PC-3 (cell line): ENCODE results near the gene ADAMTSL1. TPM values are rescaled to one million over a fixed set of nuclear protein-coding genes. Genes with fewer than 3 reads are reported as not detected.

Experiments used
- ATAC-seq: fragments of 200-7000 bp; cut with Tn5 transposase; 2 replicates; pipeline ENCODE4 v1.9.1; 2020; ENCODE audit warnings: mild to moderate bottlenecking, moderate library complexity
- BruUV-seq: library from RNA; stranded (reverse); fragments of 400-500 nt; replicated peaks from 2 replicates; lab custom pipeline; 2021; lab: Mats Ljungman, UMichigan
- CTCF ChIA-PET: fragments of 300-600 bp; sonication (Branson Sonifier 250); formaldehyde crosslinking; loops from one replicate; lab custom pipeline; 2022; ENCODE audit warnings: antibody characterized with exemption; lab: Charles Lee
- POLR2A ChIA-PET: fragments of 300-600 bp; sonication (Branson Sonifier 250); formaldehyde crosslinking; loops from one replicate; lab custom pipeline; 2022; ENCODE audit warnings: antibody characterized with exemption; ENCODE audit not compliant: unreplicated experiment; lab: Charles Lee
- DNase-seq: peaks from one replicate; pipeline ENCODE4 v3.0.0-alpha.2; 2015
- H2AFZ ChIP-seq: fragments of 300-600 bp; sonication (generic); 2 replicates; pipeline ENCODE4 v1.6.0; 2016; ENCODE audit warnings: antibody characterized with exemption, low read length
- H3F3A ChIP-seq: fragments of 300-600 bp; sonication (generic); one replicate; pipeline ENCODE4 v1.6.0; 2017; ENCODE audit warnings: antibody characterized with exemption, low read length, control low read depth, mild to moderate bottlenecking; ENCODE audit not compliant: unreplicated experiment
- H3K27ac ChIP-seq: fragments of 300-600 bp; sonication (generic); 2 replicates; pipeline ENCODE4 v1.5.1; 2016; ENCODE audit warnings: mild to moderate bottlenecking, low read length
- H3K27me3 ChIP-seq: fragments of 300-600 bp; sonication (generic); 2 replicates; pipeline ENCODE4 v1.6.1; 2016; ENCODE audit warnings: low read length, mixed read lengths
- H3K36me3 ChIP-seq: fragments of 300-600 bp; sonication (generic); 2 replicates; pipeline ENCODE4 v1.6.1; 2016; ENCODE audit warnings: low read depth, mixed run types, low read length, mixed read lengths
- H3K4me1 ChIP-seq: fragments of 300-600 bp; sonication (generic); 2 replicates; pipeline ENCODE4 v1.5.1; 2016; ENCODE audit warnings: low read length; ENCODE audit not compliant: insufficient read depth
- H3K4me2 ChIP-seq: fragments of 300-600 bp; sonication (generic); 2 replicates; pipeline ENCODE4 v1.6.0; 2016; ENCODE audit warnings: low read length
- H3K4me3 ChIP-seq: fragments of 300-600 bp; sonication (generic); 2 replicates; pipeline ENCODE4 v1.5.1; 2016; ENCODE audit warnings: mild to moderate bottlenecking, low read length, mixed read lengths
- H3K79me2 ChIP-seq: fragments of 300-600 bp; sonication (generic); 2 replicates; pipeline ENCODE4 v1.6.1; 2017; ENCODE audit warnings: low read length, mixed read lengths
- H3K9ac ChIP-seq: fragments of 300-600 bp; sonication (generic); 2 replicates; pipeline ENCODE4 v1.6.0; 2016; ENCODE audit warnings: mild to moderate bottlenecking, low read length
- H3K9me2 ChIP-seq: fragments of 300-600 bp; sonication (generic); replicated peaks from 2 replicates; pipeline ENCODE4 v1.6.1; 2016; ENCODE audit warnings: mixed run types, low read length, mixed read lengths
- H3K9me3 ChIP-seq: fragments of 300-600 bp; sonication (generic); 2 replicates; pipeline ENCODE4 v1.6.1; 2016; ENCODE audit warnings: low read length, mixed read lengths
- H4K20me1 ChIP-seq: fragments of 300-600 bp; sonication (generic); 2 replicates; pipeline ENCODE4 v1.6.1; 2016; ENCODE audit warnings: low read length, mixed read lengths
- EZH2 ChIP-seq: fragments of 300-600 bp; sonication (generic); IDR thresholded peaks from one replicate; pipeline ENCODE4 v1.6.1; 2017; ENCODE audit warnings: antibody characterized with exemption, mild to moderate bottlenecking, low read length; ENCODE audit not compliant: unreplicated experiment
- EZH2phosphoT487 ChIP-seq: fragments of 300-600 bp; sonication (generic); IDR thresholded peaks from 2 replicates; pipeline ENCODE4 v1.6.1; 2018; ENCODE audit warnings: mild to moderate bottlenecking, antibody characterized with exemption, low read length, borderline replicate concordance
- intact Hi-C: fragments of 100-400 bp; cut with micrococcal nuclease; formaldehyde crosslinking; loops from 2 replicates; pipeline ENCODE4 v1.9.0; 2023
- total RNA-seq: library from RNA; depleted of rRNA; stranded (reverse); fragments of >200 nt; gene quantifications from 2 replicates; pipeline ENCODE4 v1.2.3, GENCODE V29; 2014
- TF ChIP-seq, protein P1 (sequence below): fragments of 300-600 bp; sonication (generic); conservative IDR thresholded peaks from 2 replicates; pipeline ENCODE4 v1.5.1; 2017; ENCODE audit warnings: antibody characterized with exemption, low read depth, mild to moderate bottlenecking, low read length

ADAMTSL1 gene
- total RNA-seq, 1 experiment from 2014 or later = 0.26 TPM

DNA sequence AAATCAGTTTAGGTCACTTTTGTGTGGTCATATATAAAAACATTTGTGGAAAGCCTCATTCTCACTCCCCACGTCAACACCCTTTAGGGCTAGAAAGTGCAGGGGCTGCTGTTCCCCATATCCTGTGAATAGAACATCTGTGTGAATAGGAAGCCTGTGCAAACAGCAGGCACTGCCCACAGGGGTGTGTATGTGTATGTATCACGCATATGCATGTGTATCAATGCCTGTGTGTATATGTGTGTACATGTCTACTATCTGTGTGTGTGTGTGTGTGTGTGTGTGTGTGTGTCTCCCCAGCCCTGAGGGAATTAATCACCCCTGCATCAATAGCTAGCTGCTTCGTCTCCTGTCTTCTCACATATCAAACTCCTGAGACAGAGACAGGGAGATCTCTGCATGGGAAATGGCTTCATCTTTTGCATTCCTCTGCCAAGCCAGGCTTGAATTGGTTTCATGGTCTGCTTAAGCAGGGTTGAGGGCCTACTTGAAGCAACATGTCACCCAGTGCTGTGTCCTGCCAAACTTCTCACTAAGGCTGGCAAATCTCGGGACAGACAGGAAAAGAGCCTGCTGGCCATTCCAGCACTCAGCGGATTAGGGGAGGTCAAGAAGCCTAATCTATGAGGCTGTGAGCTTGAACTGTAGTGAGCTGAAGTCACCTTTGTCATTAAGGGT lies 265.8 kb downstream of the ADAMTSL1 start:
- no peak overlapping the region for H2AFZ ChIP-seq
- H3K9me2 ChIP-seq = no peaks in the 10 kb centered on the region
- no peak overlapping the region for H3K4me2 ChIP-seq
- TF ChIP-seq, protein P1, sequence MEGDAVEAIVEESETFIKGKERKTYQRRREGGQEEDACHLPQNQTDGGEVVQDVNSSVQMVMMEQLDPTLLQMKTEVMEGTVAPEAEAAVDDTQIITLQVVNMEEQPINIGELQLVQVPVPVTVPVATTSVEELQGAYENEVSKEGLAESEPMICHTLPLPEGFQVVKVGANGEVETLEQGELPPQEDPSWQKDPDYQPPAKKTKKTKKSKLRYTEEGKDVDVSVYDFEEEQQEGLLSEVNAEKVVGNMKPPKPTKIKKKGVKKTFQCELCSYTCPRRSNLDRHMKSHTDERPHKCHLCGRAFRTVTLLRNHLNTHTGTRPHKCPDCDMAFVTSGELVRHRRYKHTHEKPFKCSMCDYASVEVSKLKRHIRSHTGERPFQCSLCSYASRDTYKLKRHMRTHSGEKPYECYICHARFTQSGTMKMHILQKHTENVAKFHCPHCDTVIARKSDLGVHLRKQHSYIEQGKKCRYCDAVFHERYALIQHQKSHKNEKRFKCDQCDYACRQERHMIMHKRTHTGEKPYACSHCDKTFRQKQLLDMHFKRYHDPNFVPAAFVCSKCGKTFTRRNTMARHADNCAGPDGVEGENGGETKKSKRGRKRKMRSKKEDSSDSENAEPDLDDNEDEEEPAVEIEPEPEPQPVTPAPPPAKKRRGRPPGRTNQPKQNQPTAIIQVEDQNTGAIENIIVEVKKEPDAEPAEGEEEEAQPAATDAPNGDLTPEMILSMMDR = no peak
- no peak for TF ChIP-seq EZH2phosphoT487
- TF ChIP-seq EZH2 = no peak
- ChIA-PET CTCF (no interaction called here), POLR2A (no interaction called here)
- H3K9me3 ChIP-seq = no peaks in the 10 kb centered on the region
- DNase-seq (no peak), ATAC-seq (no peak)
- no peaks in the 10 kb centered on the region for H3F3A ChIP-seq
- H3K27me3 ChIP-seq = no peaks in the 10 kb centered on the region
- H3K79me2 ChIP-seq = no peaks in the 10 kb centered on the region
- no peaks in the 10 kb centered on the region for H3K36me3 ChIP-seq
- intact Hi-C loops = no loop called here
- no peaks in the 10 kb centered on the region for H3K4me1 ChIP-seq
- H3K9ac ChIP-seq = no peak overlapping the region
- H3K4me3 ChIP-seq = no peak overlapping the region
- no peaks in the 10 kb centered on the region for H4K20me1 ChIP-seq
- H3K27ac ChIP-seq = no peak overlapping the region
- BruUV-seq = no TSS peak

DNA sequence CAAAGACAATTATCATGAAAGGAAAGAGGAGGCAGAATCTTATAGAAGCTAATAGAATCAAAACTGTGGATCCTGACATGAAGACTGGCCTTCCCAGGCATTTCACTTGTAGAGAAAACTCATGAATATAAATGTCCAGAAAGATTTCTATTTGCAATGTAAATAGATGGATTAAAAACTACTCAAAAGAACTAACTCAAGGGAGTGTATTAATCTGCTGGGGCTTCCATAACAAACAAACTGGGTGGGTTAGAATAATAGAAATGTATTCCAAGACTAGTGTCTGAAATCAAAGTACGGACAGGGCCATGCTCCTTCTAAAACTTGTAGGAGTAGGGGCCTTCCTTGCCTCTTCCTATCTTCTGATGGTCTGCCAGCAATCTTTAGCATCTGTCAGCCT lies 267.4 kb downstream of the ADAMTSL1 start:
- no TSS peak for BruUV-seq

DNA sequence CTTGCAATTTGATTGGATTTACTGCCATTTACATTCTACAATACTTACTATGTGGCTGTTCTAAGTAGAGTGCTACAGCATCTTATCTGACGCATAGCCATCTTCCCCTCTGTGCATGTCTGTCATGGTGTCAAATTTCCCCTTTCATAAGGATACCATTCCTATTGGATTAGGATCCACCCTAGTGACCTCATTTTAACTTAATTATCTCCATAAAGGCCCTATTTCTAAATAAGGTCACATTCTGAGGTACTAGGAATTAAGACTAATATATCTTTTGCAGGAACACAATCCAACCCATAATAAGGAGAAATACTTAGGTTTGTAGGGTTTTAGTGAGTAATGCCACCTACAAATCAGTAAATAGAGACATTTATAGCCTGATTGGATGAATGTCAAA lies 268.0 kb downstream of the ADAMTSL1 start:
- Histone ChIP-seq H3K4me1 (no peaks in the 10 kb centered on the region), H4K20me1 (no peaks in the 10 kb centered on the region), H3K27me3 (no peaks in the 10 kb centered on the region), H3K9me2 (no peaks in the 10 kb centered on the region), H3K9ac (no peak overlapping the region), H3K36me3 (no peaks in the 10 kb centered on the region), H3K4me3 (no peak overlapping the region), H3K27ac (no peak overlapping the region), H3K9me3 (no peaks in the 10 kb centered on the region), H3K79me2 (no peaks in the 10 kb centered on the region), H3F3A (no peaks in the 10 kb centered on the region), H3K4me2 (no peak overlapping the region), H2AFZ (no peak overlapping the region)
- intact Hi-C loops = no loop called here
- ChIA-PET CTCF (no interaction called here), POLR2A (interaction anchor here (0.6 kb wide), 1 partner anchor 266 kb away, joined by 9 read pairs; no protein-coding TSS in a partner anchor)
- TF ChIP-seq EZH2 = no peak
- TF ChIP-seq, protein P1 = no peak
- no peak for TF ChIP-seq EZH2phosphoT487
- DNase-seq (no peak), ATAC-seq (no peak)
- no TSS peak for BruUV-seq

More for the DNA sequence above, 267.4 kb downstream of the ADAMTSL1 start:
- no peak overlapping the region for H2AFZ ChIP-seq
- ATAC-seq (no peak), DNase-seq (no peak)
- H3K79me2 ChIP-seq = no peaks in the 10 kb centered on the region
- intact Hi-C loops = no loop called here
- H3K27ac ChIP-seq = no peak overlapping the region
- H3K4me1 ChIP-seq = no peaks in the 10 kb centered on the region
- no peak overlapping the region for H3K9ac ChIP-seq
- H3K9me3 ChIP-seq = no peaks in the 10 kb centered on the region
- H3F3A ChIP-seq = no peaks in the 10 kb centered on the region
- H4K20me1 ChIP-seq = no peaks in the 10 kb centered on the region
- ChIA-PET CTCF (no interaction called here), POLR2A (no interaction called here)
- H3K4me3 ChIP-seq = no peak overlapping the region
- no peaks in the 10 kb centered on the region for H3K27me3 ChIP-seq
- H3K9me2 ChIP-seq = no peaks in the 10 kb centered on the region
- H3K4me2 ChIP-seq = no peak overlapping the region
- no peak for TF ChIP-seq EZH2
- TF ChIP-seq, protein P1 = no peak
- TF ChIP-seq EZH2phosphoT487 = no peak
- H3K36me3 ChIP-seq = no peaks in the 10 kb centered on the region
